Smooth muscle cell (in vitro differentiated cells): ENCODE data around the gene PDZRN4. TPM values are rescaled to one million over a fixed set of nuclear protein-coding genes. Genes with fewer than 3 reads are reported as not detected.

Source experiments
- DNase-seq: peaks from one replicate; lab custom pipeline; 2025; ENCODE audit not compliant: unreplicated experiment; lab: John Stamatoyannopoulos, UW
- H2AFZ ChIP-seq: fragments of 200-600 bp; sonication (generic); 2 replicates; pipeline ENCODE4 v1.6.0; 2016; ENCODE audit warnings: antibody characterized with exemption, low read depth, mild to moderate bottlenecking
- H3F3A ChIP-seq: fragments of 200-600 bp; sonication (generic); 2 replicates; pipeline ENCODE4 v1.6.0; 2017; ENCODE audit warnings: antibody characterized with exemption, low read depth
- H3K27ac ChIP-seq: fragments of 200-600 bp; sonication (generic); 2 replicates; pipeline ENCODE4 v1.5.1; 2016; ENCODE audit warnings: low read depth, mild to moderate bottlenecking
- H3K27me3 ChIP-seq: fragments of 200-600 bp; sonication (generic); 2 replicates; pipeline ENCODE4 v1.6.1; 2016; ENCODE audit warnings: low read depth, mild to moderate bottlenecking
- H3K36me3 ChIP-seq: fragments of 200-600 bp; sonication (generic); 2 replicates; pipeline ENCODE4 v1.5.1; 2016; ENCODE audit warnings: low read depth
- H3K4me1 ChIP-seq: fragments of 200-600 bp; sonication (generic); 2 replicates; pipeline ENCODE4 v1.5.1; 2016; ENCODE audit warnings: low read depth
- H3K4me2 ChIP-seq: fragments of 200-600 bp; sonication (generic); 2 replicates; pipeline ENCODE4 v1.6.0; 2016; ENCODE audit warnings: mild to moderate bottlenecking
- H3K4me3 ChIP-seq: fragments of 200-600 bp; sonication (generic); 2 replicates; pipeline ENCODE4 v1.5.1; 2016; ENCODE audit warnings: mild to moderate bottlenecking
- H3K79me2 ChIP-seq: fragments of 200-600 bp; sonication (generic); 2 replicates; pipeline ENCODE4 v1.6.0; 2016; ENCODE audit warnings: low read depth, mild to moderate bottlenecking
- H3K9ac ChIP-seq: fragments of 200-600 bp; sonication (generic); 2 replicates; pipeline ENCODE4 v1.6.0; 2016; ENCODE audit warnings: low read depth
- H3K9me3 ChIP-seq: fragments of 200-600 bp; sonication (generic); replicated peaks from 2 replicates; pipeline ENCODE4 v1.5.1; 2016; ENCODE audit warnings: low read depth
- H4K20me1 ChIP-seq: fragments of 200-600 bp; sonication (generic); 2 replicates; pipeline ENCODE4 v1.6.0; 2016; ENCODE audit warnings: low read depth
- CTCF ChIP-seq: fragments of 200-600 bp; sonication (generic); IDR thresholded peaks from 2 replicates; pipeline ENCODE4 v1.5.1; 2017; ENCODE audit warnings: borderline replicate concordance, mild to moderate bottlenecking, antibody characterized with exemption; ENCODE audit not compliant: insufficient read depth, poor library complexity, severe bottlenecking
- WGBS: methylation state at CpG from one replicate; pipeline ENCODE4 v1.1.7; 2016; ENCODE audit warnings: low lambda C conversion rate; 5-methylcytosine and 5-hydroxymethylcytosine counted together
- polyA plus RNA-seq: library from polyadenylated mRNA; unstranded; fragments of >200 nt; fragmentation: Nextera tagmentation; extraction: Ambion mirVana; gene quantifications from 2 replicates; pipeline ENCODE4 v1.2.1, GENCODE V29; 2016
- total RNA-seq: library from RNA; depleted of rRNA; stranded (reverse); fragments of >200 nt; gene quantifications from 2 replicates; pipeline ENCODE4 v1.2.3, GENCODE V29; 2014

Gene PDZRN4
- total and polyA plus RNA-seq, 2 experiments from 2014 or later = 4.7 to 5.4 TPM

GRCh38 chr12:41552588-41552987, 364.5 kb downstream of the PDZRN4 start:
- no peak overlapping the region for H3K4me2 ChIP-seq
- WGBS = 80% methylated on average over 9 of the region's 9 CpGs
- no peak overlapping the region for H3K27ac ChIP-seq
- no peaks in the 10 kb centered on the region for H3K36me3 ChIP-seq
- no peaks in the 10 kb centered on the region for H3F3A ChIP-seq
- TF ChIP-seq CTCF = no peak
- no peak overlapping the region for H2AFZ ChIP-seq
- no peaks in the 10 kb centered on the region for H3K79me2 ChIP-seq
- no peak overlapping the region for H3K4me3 ChIP-seq
- H3K4me1 ChIP-seq = no peaks in the 10 kb centered on the region
- H3K9me3 ChIP-seq = no peaks in the 10 kb centered on the region
- no peak overlapping the region for H3K9ac ChIP-seq
- no peak for DNase-seq
- no peaks in the 10 kb centered on the region for H4K20me1 ChIP-seq
- H3K27me3 ChIP-seq = no peaks in the 10 kb centered on the region

- Histone ChIP-seq H3K4me1 (no peaks in the 10 kb centered on the region), H2AFZ (no peak overlapping the region), H3K79me2 (no peaks in the 10 kb centered on the region), H3K27me3 (no peaks in the 10 kb centered on the region), H3F3A (no peaks in the 10 kb centered on the region), H4K20me1 (no peaks in the 10 kb centered on the region), H3K27ac (no peak overlapping the region), H3K9me3 (no peaks in the 10 kb centered on the region), H3K9ac (no peak overlapping the region), H3K36me3 (no peaks in the 10 kb centered on the region), H3K4me2 (no peak overlapping the region), H3K4me3 (no peak overlapping the region)
- no peak for TF ChIP-seq CTCF
- 94% methylated on average over 3 of the region's 3 CpGs for WGBS
- no peak for DNase-seq
Measured at GRCh38 chr12:41556176-41556575, 368.1 kb downstream of the PDZRN4 start.

- H3K27ac ChIP-seq = no peak overlapping the region
- WGBS = 93% methylated on average over 4 of the region's 4 CpGs
- no peak overlapping the region for H3K9ac ChIP-seq
- no peaks in the 10 kb centered on the region for H3K79me2 ChIP-seq
- no peak overlapping the region for H2AFZ ChIP-seq
- no peaks in the 10 kb centered on the region for H3K27me3 ChIP-seq
- H3F3A ChIP-seq = no peaks in the 10 kb centered on the region
- no peak overlapping the region for H3K4me2 ChIP-seq
- no peaks in the 10 kb centered on the region for H3K9me3 ChIP-seq
- DNase-seq = no peak
- H3K4me1 ChIP-seq = no peaks in the 10 kb centered on the region
- H3K36me3 ChIP-seq = no peaks in the 10 kb centered on the region
- H3K4me3 ChIP-seq = no peak overlapping the region
- no peaks in the 10 kb centered on the region for H4K20me1 ChIP-seq
- no peak for TF ChIP-seq CTCF
Measured at GRCh38 chr12:41557344-41557743, 369.2 kb downstream of the PDZRN4 start.

- H2AFZ ChIP-seq = no peak overlapping the region
- H3K27ac ChIP-seq = no peak overlapping the region
- TF ChIP-seq CTCF = no peak
- H3K27me3 ChIP-seq = no peaks in the 10 kb centered on the region
- 100% methylated on average over 1 of the region's 1 CpG for WGBS
- H3K36me3 ChIP-seq = no peaks in the 10 kb centered on the region
- H3K9me3 ChIP-seq = no peaks in the 10 kb centered on the region
- H3F3A ChIP-seq = no peaks in the 10 kb centered on the region
- H3K4me3 ChIP-seq = no peak overlapping the region
- H3K79me2 ChIP-seq = no peaks in the 10 kb centered on the region
- H3K9ac ChIP-seq = no peak overlapping the region
- H3K4me1 ChIP-seq = no peaks in the 10 kb centered on the region
- DNase-seq = no peak
- H3K4me2 ChIP-seq = no peak overlapping the region
- no peaks in the 10 kb centered on the region for H4K20me1 ChIP-seq
Measured at GRCh38 chr12:41558671-41559070, 370.6 kb downstream of the PDZRN4 start.
